Bronchial epithelial cell (primary cell): Measurements from ENCODE around the gene BCL2L1. TPM values are rescaled to one million over a fixed set of nuclear protein-coding genes. Genes with fewer than 3 reads are reported as not detected.
"Not testable (repeated sequence)": the region's sequence is repeated elsewhere in the genome, so short reads cannot be mapped to it uniquely, and the experiment has no call there.

ENCODE experiments used
- DNase-seq: peaks from one replicate; pipeline ENCODE4 v3.0.0-alpha.2; 2010; ENCODE audit warnings: low read depth
- FAIRE-seq: peaks from 2 replicates; lab custom pipeline; 2011; peaks lifted over from hg19 to GRCh38; lab: Jason Lieb, UNC
- H3K27me3 ChIP-seq: 2 replicates; pipeline ENCODE4 v1.5.1; 2011; ENCODE audit warnings: low read length; ENCODE audit not compliant: control insufficient read depth, insufficient read depth
- H3K36me3 ChIP-seq: 2 replicates; pipeline ENCODE4 v1.5.1; 2011; ENCODE audit warnings: low read length; ENCODE audit not compliant: control insufficient read depth, insufficient read depth
- H3K4me3 ChIP-seq: 2 replicates; pipeline ENCODE4 v1.5.1; 2011; ENCODE audit warnings: mild to moderate bottlenecking, low read depth, low read length, control low read depth
- total RNA-seq: library from RNA; depleted of rRNA; stranded (reverse); fragments of >200 nt; gene quantifications from 2 replicates; pipeline ENCODE4 v1.2.1, GENCODE V29; 2014
- TF ChIP-seq, protein P1 (sequence below): IDR thresholded peaks from 2 replicates; pipeline ENCODE4 v1.5.1; 2011; ENCODE audit warnings: mild to moderate bottlenecking, moderate library complexity, low read length, control low read depth, inconsistent platforms; ENCODE audit not compliant: insufficient read depth, severe bottlenecking

Gene BCL2L1
- total RNA-seq, 1 donor from 2014 or later = 93.5 TPM

GRCh38 chr20:31751126-31751525, 28.5 kb upstream of the BCL2L1 start:
- Histone ChIP-seq H3K36me3 (no peaks in the 10 kb centered on the region), H3K4me3 (no peak overlapping the region), H3K27me3 (no peaks in the 10 kb centered on the region)
- no peak for FAIRE-seq
- no peak for DNase-seq
- TF ChIP-seq, protein P1, sequence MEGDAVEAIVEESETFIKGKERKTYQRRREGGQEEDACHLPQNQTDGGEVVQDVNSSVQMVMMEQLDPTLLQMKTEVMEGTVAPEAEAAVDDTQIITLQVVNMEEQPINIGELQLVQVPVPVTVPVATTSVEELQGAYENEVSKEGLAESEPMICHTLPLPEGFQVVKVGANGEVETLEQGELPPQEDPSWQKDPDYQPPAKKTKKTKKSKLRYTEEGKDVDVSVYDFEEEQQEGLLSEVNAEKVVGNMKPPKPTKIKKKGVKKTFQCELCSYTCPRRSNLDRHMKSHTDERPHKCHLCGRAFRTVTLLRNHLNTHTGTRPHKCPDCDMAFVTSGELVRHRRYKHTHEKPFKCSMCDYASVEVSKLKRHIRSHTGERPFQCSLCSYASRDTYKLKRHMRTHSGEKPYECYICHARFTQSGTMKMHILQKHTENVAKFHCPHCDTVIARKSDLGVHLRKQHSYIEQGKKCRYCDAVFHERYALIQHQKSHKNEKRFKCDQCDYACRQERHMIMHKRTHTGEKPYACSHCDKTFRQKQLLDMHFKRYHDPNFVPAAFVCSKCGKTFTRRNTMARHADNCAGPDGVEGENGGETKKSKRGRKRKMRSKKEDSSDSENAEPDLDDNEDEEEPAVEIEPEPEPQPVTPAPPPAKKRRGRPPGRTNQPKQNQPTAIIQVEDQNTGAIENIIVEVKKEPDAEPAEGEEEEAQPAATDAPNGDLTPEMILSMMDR = no peak

DNA sequence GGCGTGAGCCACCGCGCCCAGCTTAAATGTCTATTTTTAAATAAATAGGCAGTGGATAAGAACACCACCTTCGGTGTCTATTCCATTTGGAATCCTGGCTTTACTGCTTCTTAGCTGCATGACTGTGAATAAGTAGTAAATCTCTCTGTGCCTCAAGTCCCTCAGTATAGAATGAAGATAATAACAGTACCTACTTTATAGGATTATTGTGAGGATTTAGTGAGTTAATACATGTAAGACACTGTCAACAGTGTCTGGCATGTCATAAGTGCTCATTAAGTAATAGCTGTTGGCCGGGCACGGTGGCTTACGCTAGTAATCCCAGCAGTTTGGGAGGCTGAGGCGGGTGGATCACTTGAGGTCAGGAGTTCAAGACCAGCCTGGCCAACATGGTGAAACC, 26.6 kb upstream of the BCL2L1 start:
- no peaks in the 10 kb centered on the region for H3K27me3 ChIP-seq
- FAIRE-seq (no peak), DNase-seq (no peak)
- H3K36me3 ChIP-seq = no peaks in the 10 kb centered on the region
- TF ChIP-seq, protein P1 = no peak
- no peak overlapping the region for H3K4me3 ChIP-seq

- no peak overlapping the region for H3K4me3 ChIP-seq
- TF ChIP-seq, protein P1 = no peak
- no peak for DNase-seq
- H3K27me3 ChIP-seq = no peaks in the 10 kb centered on the region
- H3K36me3 ChIP-seq = no peaks in the 10 kb centered on the region
- FAIRE-seq = no peak
Observed at GRCh38 chr20:31747640-31748039, 25.0 kb upstream of the BCL2L1 start.

DNA sequence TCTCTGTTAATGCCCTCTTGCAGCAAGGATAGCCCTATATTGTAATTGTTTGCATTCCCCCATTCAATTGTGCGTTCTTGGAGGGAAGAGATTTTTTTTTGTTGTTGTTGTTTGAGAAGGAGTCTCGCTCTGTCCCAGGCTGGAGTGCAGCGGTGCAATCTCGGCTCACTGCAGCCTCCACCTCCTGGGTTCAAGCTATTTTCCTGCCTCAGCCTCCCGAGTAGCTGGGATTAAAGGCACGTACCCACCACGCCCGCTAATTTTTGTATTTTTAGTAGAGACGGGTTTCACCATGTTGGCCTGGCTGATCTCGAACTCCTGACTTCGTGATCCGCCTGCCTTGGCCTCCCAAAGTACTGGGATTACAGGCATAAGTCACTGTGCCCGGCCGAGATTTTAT, 24.4 kb upstream of the BCL2L1 start:
- not testable (repeated sequence) for H3K27me3 ChIP-seq, H3K36me3 ChIP-seq, FAIRE-seq, DNase-seq, H3K4me3 ChIP-seq

DNA sequence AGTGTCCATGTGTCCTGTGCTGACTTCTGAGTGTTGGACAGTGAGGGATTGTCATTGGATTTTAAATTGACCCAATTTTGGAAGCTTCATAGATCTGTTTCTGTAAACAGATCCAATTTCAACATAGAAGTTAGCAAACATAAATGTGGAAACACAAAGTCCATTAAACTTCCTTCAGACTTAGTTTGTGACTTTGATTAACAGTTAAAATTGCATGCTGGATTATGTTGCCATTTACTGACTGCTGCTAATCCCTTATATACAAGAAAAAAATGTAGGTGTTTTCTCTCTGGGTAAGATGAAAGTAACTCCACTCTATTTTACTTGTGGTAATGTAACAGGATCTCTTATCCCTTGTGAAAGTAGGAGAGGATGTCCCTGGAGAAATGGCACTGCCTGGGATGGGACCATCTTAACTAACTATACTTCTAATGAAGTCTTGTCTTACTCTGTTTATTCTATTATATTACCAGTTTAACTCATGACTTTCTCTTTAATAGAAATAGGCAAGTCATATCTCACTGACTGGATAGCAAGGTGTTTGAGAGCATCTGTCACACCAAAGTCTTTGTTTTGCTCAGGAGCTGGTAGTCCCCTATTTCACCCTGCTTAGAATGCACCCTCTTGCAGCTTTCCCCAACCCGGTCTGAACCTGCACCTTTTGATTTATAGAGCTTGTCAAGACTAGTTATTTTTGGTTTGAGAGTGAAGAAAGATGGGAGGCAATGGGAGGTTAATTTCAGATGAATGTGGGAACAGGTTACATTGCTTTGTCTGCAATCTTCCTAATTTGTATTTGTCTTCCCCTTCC, 23.6 kb upstream of the BCL2L1 start:
- DNase-seq (no peak), FAIRE-seq (no peak)
- TF ChIP-seq, protein P1 = no peak
- no peak overlapping the region for H3K4me3 ChIP-seq
- H3K27me3 ChIP-seq = no peaks in the 10 kb centered on the region
- no peaks in the 10 kb centered on the region for H3K36me3 ChIP-seq

GRCh38 chr20:31740656-31741323, 18.1 kb upstream of the BCL2L1 start:
- DNase-seq (no peak), FAIRE-seq (no peak)
- Histone ChIP-seq H3K27me3 (no peaks in the 10 kb centered on the region), H3K36me3 (no peaks in the 10 kb centered on the region), H3K4me3 (no peak overlapping the region)
- TF ChIP-seq, protein P1 = no peak
